Liver (tissue), 9 donors: ENCODE measurements around the gene PDLIM1. TPM values are rescaled to one million over a fixed set of nuclear protein-coding genes. Genes with fewer than 3 reads are reported as not detected.

Experiments
- DNase-seq: peaks from one replicate; pipeline ENCODE4 v3.0.0-alpha.2; 2017; ENCODE audit warnings: low spot score
- H3K27ac ChIP-seq, 2 donors: one replicate each; pipeline ENCODE4 v1.7.0; 2013; ENCODE audit warnings: inconsistent platforms in 2 of 2, low read length in 2 of 2, control low read depth in 1 of 2, low read depth in 1 of 2, mild to moderate bottlenecking in 1 of 2
- H3K27me3 ChIP-seq, 4 donors: one replicate each; pipeline versions ENCODE4 v1.6.1 to v1.7.0; 2013; ENCODE audit warnings: low read length in 3 of 4, inconsistent platforms in 1 of 4, mild to moderate bottlenecking in 1 of 4, moderate library complexity in 1 of 4; ENCODE audit not compliant: control insufficient read depth in 4 of 4, insufficient read depth in 4 of 4
- H3K36me3 ChIP-seq, 4 donors: one replicate each; pipeline versions ENCODE4 v1.6.1 to v1.7.0; 2013; ENCODE audit warnings: low read length in 3 of 4, mild to moderate bottlenecking in 3 of 4, low read depth in 1 of 4, moderate library complexity in 1 of 4; ENCODE audit not compliant: control insufficient read depth in 4 of 4, insufficient read depth in 3 of 4
- H3K4me1 ChIP-seq, 4 donors: one replicate each; pipeline versions ENCODE4 v1.6.1 to v1.7.0; 2013; ENCODE audit warnings: low read length in 3 of 4, mild to moderate bottlenecking in 3 of 4, moderate library complexity in 1 of 4; ENCODE audit not compliant: control insufficient read depth in 4 of 4, insufficient read depth in 4 of 4
- H3K4me3 ChIP-seq, 3 donors: one replicate each; pipeline versions ENCODE4 v1.6.1 to v1.7.0; 2013; ENCODE audit warnings: low read length in 3 of 3, control low read depth in 1 of 3, low read depth in 1 of 3, mild to moderate bottlenecking in 1 of 3
- H3K9ac ChIP-seq, 2 donors: one replicate each; pipeline ENCODE4 v1.7.0; 2013; ENCODE audit warnings: low read length in 2 of 2, mild to moderate bottlenecking in 2 of 2, moderate library complexity in 2 of 2, control low read depth in 1 of 2, low read depth in 1 of 2
- H3K9me3 ChIP-seq, 4 donors: one replicate each; pipeline versions ENCODE4 v1.6.1 to v1.7.0; 2013; ENCODE audit warnings: low read length in 3 of 4; ENCODE audit not compliant: control insufficient read depth in 4 of 4
- EGR1 ChIP-seq, 2 donors: IDR thresholded peaks; 2 replicates each; pipeline ENCODE4 v1.6.1; 2016 to 2018; ENCODE audit warnings: antibody characterized with exemption in 2 of 2, low read depth in 2 of 2
- FOXA1 ChIP-seq: IDR thresholded peaks from 2 replicates; pipeline ENCODE4 v1.6.1; 2016; ENCODE audit warnings: antibody characterized with exemption
- FOXA2 ChIP-seq: IDR thresholded peaks from 2 replicates; pipeline ENCODE4 v1.6.1; 2016; ENCODE audit warnings: antibody characterized with exemption
- GABPA ChIP-seq, 2 donors: IDR thresholded peaks in 1 of 2; conservative IDR thresholded peaks in 1 of 2; 2 replicates each; pipeline ENCODE4 v1.6.1; 2016; ENCODE audit warnings: antibody characterized with exemption in 2 of 2, mild to moderate bottlenecking in 1 of 2, moderate library complexity in 1 of 2
- HNF4A ChIP-seq, 2 donors: conservative IDR thresholded peaks; 2 replicates each; pipeline ENCODE4 v1.6.1; 2016; ENCODE audit warnings: antibody characterized with exemption in 2 of 2, mild to moderate bottlenecking in 2 of 2
- JUND ChIP-seq, 2 donors: IDR thresholded peaks; 2 replicates each; pipeline ENCODE4 v1.6.1; 2016; ENCODE audit warnings: antibody characterized with exemption in 2 of 2
- NR2F2 ChIP-seq: IDR thresholded peaks from 2 replicates; pipeline ENCODE4 v1.6.1; 2016; ENCODE audit warnings: antibody characterized with exemption
- RAD21 ChIP-seq, 2 donors: IDR thresholded peaks; 2 replicates each; pipeline ENCODE4 v1.6.1; 2016; ENCODE audit warnings: antibody characterized with exemption in 2 of 2, mild to moderate bottlenecking in 2 of 2
- RXRA ChIP-seq, 2 donors: IDR thresholded peaks; 2 replicates each; pipeline ENCODE4 v1.6.1; 2017 to 2018; ENCODE audit warnings: antibody characterized with exemption in 2 of 2, mild to moderate bottlenecking in 1 of 2
- SP1 ChIP-seq: IDR thresholded peaks from 2 replicates; pipeline ENCODE4 v1.6.1; 2018; ENCODE audit warnings: antibody characterized with exemption, mild to moderate bottlenecking
- TAF1 ChIP-seq: conservative IDR thresholded peaks from 2 replicates; pipeline ENCODE4 v1.6.1; 2016; ENCODE audit warnings: antibody characterized with exemption, mild to moderate bottlenecking
- YY1 ChIP-seq: IDR thresholded peaks from 2 replicates; pipeline ENCODE4 v1.6.1; 2016; ENCODE audit warnings: antibody characterized with exemption, mild to moderate bottlenecking
- WGBS: extraction: QIAGEN DNeasy Blood & Tissue Kit; methylation state at CpG from one replicate; pipeline ENCODE4 v1.1.7; 2013; 5-methylcytosine and 5-hydroxymethylcytosine counted together
- polyA plus RNA-seq, 2 donors: library from polyadenylated mRNA; stranded (reverse) in 1 of 2; unstranded in 1 of 2; fragments of 200-250 nt in 1 of 2; fragments of >200 nt in 1 of 2; fragmentation: Nextera tagmentation in 1 of 2; extraction: Ambion mirVana in 1 of 2; gene quantifications; one replicate each; pipeline versions ENCODE4 v1.2.1 to v1.2.3, GENCODE V29; 2013 to 2015
- total RNA-seq, 2 donors: library from RNA; depleted of rRNA; stranded (reverse); fragments of >200 nt; gene quantifications; one replicate each; pipeline ENCODE4 v1.2.3, GENCODE V29; 2014
- TF ChIP-seq, protein P1 (sequence below): fragments of 150-350 bp; IDR thresholded peaks from 2 replicates; pipeline ENCODE4 v1.5.1; 2017; ENCODE audit warnings: improper control_type of control experiment, low read depth, low read length; ENCODE audit not compliant: missing input control
- TF ChIP-seq, protein P2 (sequence below): IDR thresholded peaks from 2 replicates; pipeline ENCODE4 v1.6.1; 2016; ENCODE audit warnings: antibody characterized with exemption, mild to moderate bottlenecking
- TF ChIP-seq, protein P3 (sequence below): IDR thresholded peaks from 2 replicates; pipeline ENCODE4 v1.6.1; 2016; ENCODE audit warnings: antibody characterized with exemption
- TF ChIP-seq, protein P4 (sequence below): IDR thresholded peaks from 2 replicates; pipeline ENCODE4 v1.6.1; 2016; ENCODE audit warnings: antibody characterized with exemption
- TF ChIP-seq, protein P5 (sequence below): IDR thresholded peaks from 2 replicates; pipeline ENCODE4 v1.6.1; 2016; ENCODE audit warnings: antibody characterized with exemption
- donor health status: healthy.
- donor health status: healthy.
- donor health status: healthy.
- donor health status: healthy.
- donor health status: healthy.

Gene PDLIM1
- total and polyA plus RNA-seq, 4 donors: 16.8 to 73.4 (median 44.5) TPM

DNA sequence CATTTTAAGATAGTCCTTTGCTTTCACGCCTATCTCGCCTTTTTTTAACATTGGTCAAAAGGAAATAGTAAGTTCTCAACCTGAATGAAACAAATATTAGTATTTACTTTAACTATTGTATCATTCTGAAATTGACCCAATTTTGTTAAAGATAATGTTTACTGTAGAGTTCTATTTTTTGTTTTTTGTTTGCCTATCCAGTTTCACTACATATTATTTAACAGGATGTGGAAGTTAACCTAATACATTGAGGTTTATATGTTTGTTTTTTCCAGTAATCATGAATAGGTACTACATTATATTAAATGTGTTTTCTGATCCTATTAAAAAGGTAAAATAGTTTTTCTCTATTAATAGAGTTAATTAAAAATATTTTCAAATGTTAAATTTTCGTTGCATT, 70.3 kb downstream of the PDLIM1 start:
- no peak for DNase-seq
- Histone ChIP-seq H3K36me3 (no peaks in the 10 kb centered on the region), H3K9me3 (no peaks in the 10 kb centered on the region), H3K4me1 (no peaks in the 10 kb centered on the region), H3K27ac (no peak overlapping the region), H3K9ac (no peak overlapping the region), H3K27me3 (no peaks in the 10 kb centered on the region), H3K4me3 (no peak overlapping the region)
- no peak for TF ChIP-seq RAD21 (IDR thresholded peaks at IDR 0.05)
- TF ChIP-seq, protein P1, sequence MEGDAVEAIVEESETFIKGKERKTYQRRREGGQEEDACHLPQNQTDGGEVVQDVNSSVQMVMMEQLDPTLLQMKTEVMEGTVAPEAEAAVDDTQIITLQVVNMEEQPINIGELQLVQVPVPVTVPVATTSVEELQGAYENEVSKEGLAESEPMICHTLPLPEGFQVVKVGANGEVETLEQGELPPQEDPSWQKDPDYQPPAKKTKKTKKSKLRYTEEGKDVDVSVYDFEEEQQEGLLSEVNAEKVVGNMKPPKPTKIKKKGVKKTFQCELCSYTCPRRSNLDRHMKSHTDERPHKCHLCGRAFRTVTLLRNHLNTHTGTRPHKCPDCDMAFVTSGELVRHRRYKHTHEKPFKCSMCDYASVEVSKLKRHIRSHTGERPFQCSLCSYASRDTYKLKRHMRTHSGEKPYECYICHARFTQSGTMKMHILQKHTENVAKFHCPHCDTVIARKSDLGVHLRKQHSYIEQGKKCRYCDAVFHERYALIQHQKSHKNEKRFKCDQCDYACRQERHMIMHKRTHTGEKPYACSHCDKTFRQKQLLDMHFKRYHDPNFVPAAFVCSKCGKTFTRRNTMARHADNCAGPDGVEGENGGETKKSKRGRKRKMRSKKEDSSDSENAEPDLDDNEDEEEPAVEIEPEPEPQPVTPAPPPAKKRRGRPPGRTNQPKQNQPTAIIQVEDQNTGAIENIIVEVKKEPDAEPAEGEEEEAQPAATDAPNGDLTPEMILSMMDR: no peak
- TF ChIP-seq HNF4A (conservative IDR thresholded peaks at IDR 0.05): no peak
- no peak for TF ChIP-seq YY1
- TF ChIP-seq NR2F2: no peak
- TF ChIP-seq SP1: no peak
- TF ChIP-seq RXRA (IDR thresholded peaks at IDR 0.05): no peak
- TF ChIP-seq, protein P2, sequence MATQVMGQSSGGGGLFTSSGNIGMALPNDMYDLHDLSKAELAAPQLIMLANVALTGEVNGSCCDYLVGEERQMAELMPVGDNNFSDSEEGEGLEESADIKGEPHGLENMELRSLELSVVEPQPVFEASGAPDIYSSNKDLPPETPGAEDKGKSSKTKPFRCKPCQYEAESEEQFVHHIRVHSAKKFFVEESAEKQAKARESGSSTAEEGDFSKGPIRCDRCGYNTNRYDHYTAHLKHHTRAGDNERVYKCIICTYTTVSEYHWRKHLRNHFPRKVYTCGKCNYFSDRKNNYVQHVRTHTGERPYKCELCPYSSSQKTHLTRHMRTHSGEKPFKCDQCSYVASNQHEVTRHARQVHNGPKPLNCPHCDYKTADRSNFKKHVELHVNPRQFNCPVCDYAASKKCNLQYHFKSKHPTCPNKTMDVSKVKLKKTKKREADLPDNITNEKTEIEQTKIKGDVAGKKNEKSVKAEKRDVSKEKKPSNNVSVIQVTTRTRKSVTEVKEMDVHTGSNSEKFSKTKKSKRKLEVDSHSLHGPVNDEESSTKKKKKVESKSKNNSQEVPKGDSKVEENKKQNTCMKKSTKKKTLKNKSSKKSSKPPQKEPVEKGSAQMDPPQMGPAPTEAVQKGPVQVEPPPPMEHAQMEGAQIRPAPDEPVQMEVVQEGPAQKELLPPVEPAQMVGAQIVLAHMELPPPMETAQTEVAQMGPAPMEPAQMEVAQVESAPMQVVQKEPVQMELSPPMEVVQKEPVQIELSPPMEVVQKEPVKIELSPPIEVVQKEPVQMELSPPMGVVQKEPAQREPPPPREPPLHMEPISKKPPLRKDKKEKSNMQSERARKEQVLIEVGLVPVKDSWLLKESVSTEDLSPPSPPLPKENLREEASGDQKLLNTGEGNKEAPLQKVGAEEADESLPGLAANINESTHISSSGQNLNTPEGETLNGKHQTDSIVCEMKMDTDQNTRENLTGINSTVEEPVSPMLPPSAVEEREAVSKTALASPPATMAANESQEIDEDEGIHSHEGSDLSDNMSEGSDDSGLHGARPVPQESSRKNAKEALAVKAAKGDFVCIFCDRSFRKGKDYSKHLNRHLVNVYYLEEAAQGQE: no peak
- TF ChIP-seq, protein P3, sequence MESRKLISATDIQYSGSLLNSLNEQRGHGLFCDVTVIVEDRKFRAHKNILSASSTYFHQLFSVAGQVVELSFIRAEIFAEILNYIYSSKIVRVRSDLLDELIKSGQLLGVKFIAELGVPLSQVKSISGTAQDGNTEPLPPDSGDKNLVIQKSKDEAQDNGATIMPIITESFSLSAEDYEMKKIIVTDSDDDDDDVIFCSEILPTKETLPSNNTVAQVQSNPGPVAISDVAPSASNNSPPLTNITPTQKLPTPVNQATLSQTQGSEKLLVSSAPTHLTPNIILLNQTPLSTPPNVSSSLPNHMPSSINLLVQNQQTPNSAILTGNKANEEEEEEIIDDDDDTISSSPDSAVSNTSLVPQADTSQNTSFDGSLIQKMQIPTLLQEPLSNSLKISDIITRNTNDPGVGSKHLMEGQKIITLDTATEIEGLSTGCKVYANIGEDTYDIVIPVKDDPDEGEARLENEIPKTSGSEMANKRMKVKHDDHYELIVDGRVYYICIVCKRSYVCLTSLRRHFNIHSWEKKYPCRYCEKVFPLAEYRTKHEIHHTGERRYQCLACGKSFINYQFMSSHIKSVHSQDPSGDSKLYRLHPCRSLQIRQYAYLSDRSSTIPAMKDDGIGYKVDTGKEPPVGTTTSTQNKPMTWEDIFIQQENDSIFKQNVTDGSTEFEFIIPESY: no peak
- no peak for TF ChIP-seq FOXA1
- no peak for TF ChIP-seq JUND (IDR thresholded peaks at IDR 0.05)
- no peak for TF ChIP-seq FOXA2
- TF ChIP-seq, protein P4, sequence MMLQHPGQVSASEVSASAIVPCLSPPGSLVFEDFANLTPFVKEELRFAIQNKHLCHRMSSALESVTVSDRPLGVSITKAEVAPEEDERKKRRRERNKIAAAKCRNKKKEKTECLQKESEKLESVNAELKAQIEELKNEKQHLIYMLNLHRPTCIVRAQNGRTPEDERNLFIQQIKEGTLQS: no peak
- TF ChIP-seq, protein P5, sequence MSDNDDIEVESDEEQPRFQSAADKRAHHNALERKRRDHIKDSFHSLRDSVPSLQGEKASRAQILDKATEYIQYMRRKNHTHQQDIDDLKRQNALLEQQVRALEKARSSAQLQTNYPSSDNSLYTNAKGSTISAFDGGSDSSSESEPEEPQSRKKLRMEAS: no peak
- no peak for TF ChIP-seq TAF1
- no peak for TF ChIP-seq GABPA (IDR thresholded peaks at IDR 0.05 in 1 of 2, conservative IDR thresholded peaks at IDR 0.05 in 1 of 2)
- no peak for TF ChIP-seq EGR1 (IDR thresholded peaks at IDR 0.05; ENCODE audit: low read depth in 2 of 2)
- WGBS: 91% methylated on average over 3 of the region's 3 CpGs

DNA sequence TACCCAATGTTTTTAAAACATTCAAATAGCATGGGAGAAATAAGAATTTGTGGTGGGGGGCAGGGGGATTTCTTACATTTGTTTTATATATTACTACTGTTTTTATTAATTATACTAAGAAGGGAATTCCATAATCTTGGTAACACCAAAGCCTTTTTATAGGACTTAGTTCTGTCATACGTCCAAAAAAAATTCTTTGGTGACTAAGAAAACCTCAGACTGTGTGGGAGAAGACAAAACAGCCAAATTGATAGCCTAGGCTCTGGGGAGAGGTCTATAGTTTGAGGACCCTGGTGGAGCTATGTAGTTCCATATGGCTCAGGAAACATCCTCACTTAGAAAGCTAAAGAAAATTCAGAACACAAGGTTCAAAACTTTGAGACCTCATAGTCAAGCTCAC, 73.3 kb downstream of the PDLIM1 start:
- H3K36me3 ChIP-seq: no peaks in the 10 kb centered on the region
- no peaks in the 10 kb centered on the region for H3K27me3 ChIP-seq
- TF ChIP-seq FOXA1: no peak
- no peak for TF ChIP-seq SP1
- TF ChIP-seq, protein P1: no peak
- TF ChIP-seq, protein P4: no peak
- no peak for TF ChIP-seq RXRA (IDR thresholded peaks at IDR 0.05)
- no peak for TF ChIP-seq GABPA (IDR thresholded peaks at IDR 0.05 in 1 of 2, conservative IDR thresholded peaks at IDR 0.05 in 1 of 2)
- no peak for TF ChIP-seq RAD21 (IDR thresholded peaks at IDR 0.05)
- H3K9me3 ChIP-seq: no peaks in the 10 kb centered on the region
- no peak overlapping the region for H3K4me3 ChIP-seq
- no peak for DNase-seq
- WGBS: 83% methylated on average over 1 of the region's 1 CpG
- H3K9ac ChIP-seq: no peak overlapping the region
- no peaks in the 10 kb centered on the region for H3K4me1 ChIP-seq
- H3K27ac ChIP-seq: no peak overlapping the region
